ENCODE measurements around the gene NSL1.

Gene NSL1

DNA sequence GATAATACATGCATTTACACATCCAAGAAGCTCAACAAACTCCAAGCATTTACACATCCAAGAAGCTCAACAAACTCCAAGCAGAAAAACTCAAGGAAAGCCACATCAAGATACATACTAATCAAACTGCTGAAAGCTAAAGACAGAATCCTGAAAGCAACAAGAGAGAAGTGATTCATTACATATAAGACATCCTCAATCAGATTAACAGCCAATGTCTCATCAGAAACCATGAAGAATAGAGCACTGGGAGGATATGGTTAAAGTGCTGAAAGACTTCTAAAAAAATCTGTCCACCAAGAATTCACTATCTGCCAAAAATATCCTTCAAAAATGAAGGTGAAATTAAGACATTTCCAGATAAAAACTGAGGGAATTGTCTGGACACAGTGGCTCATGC is 46.3 kb downstream of the NSL1 start:
- Histone ChIP-seq H3K36me3 (ENCODE audit: control insufficient read depth, insufficient read depth, low read length) (no peaks in the 10 kb centered on the region), H3K4me3 (ENCODE audit: low read depth, low read length) (no peak overlapping the region), H2AFZ (no peak overlapping the region), H3K27ac (no peak overlapping the region), H3K9me3 (ENCODE audit: control insufficient read depth, low read length) (no peaks in the 10 kb centered on the region), H3K79me2 (no peaks in the 10 kb centered on the region), H3K27me3 (ENCODE audit: control insufficient read depth, insufficient read depth, low read length) (no peaks in the 10 kb centered on the region), H3K4me2 (ENCODE audit: low read length) (no peak overlapping the region), H3K9ac (no peak overlapping the region), H3K4me1 (no peaks in the 10 kb centered on the region)
- TF ChIP-seq, protein P1, sequence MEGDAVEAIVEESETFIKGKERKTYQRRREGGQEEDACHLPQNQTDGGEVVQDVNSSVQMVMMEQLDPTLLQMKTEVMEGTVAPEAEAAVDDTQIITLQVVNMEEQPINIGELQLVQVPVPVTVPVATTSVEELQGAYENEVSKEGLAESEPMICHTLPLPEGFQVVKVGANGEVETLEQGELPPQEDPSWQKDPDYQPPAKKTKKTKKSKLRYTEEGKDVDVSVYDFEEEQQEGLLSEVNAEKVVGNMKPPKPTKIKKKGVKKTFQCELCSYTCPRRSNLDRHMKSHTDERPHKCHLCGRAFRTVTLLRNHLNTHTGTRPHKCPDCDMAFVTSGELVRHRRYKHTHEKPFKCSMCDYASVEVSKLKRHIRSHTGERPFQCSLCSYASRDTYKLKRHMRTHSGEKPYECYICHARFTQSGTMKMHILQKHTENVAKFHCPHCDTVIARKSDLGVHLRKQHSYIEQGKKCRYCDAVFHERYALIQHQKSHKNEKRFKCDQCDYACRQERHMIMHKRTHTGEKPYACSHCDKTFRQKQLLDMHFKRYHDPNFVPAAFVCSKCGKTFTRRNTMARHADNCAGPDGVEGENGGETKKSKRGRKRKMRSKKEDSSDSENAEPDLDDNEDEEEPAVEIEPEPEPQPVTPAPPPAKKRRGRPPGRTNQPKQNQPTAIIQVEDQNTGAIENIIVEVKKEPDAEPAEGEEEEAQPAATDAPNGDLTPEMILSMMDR (IDR thresholded peaks at IDR 0.05): no peak

DNA sequence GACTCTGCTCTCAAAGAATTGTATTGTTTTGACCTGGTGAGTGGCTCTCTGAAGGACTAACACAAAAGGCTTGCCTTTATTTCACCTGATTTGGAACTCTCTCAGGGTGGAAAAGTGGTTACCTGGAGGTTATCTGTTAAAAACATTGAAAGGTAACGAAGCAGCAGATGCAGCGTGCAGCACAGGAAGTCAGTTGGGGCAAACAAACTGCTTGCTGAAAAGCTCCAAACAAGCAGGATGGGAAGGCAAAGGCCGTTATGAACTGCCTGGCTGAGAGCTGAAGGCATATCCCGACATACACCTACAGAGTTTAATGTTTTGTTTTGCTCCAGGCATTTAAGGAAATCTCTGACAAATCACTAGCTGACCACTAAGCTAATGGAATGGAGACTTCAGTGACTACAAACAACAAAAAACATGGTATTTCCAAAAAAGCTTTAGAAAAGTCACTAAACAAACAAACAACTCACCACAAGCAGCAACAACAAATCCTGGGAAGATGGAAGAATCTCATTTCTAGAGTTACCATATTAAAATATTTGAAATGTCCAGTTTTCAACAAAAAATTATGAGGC is 47.6 kb downstream of the NSL1 start:
- H3K27me3 ChIP-seq (ENCODE audit: control insufficient read depth, insufficient read depth, low read length): no peaks in the 10 kb centered on the region
- no peaks in the 10 kb centered on the region for H3K36me3 ChIP-seq (ENCODE audit: control insufficient read depth, insufficient read depth, low read length)
- H3K4me2 ChIP-seq (ENCODE audit: low read length): no peak overlapping the region
- H3K27ac ChIP-seq: no peak overlapping the region
- no peaks in the 10 kb centered on the region for H3K4me1 ChIP-seq
- H2AFZ ChIP-seq: no peak overlapping the region
- no peaks in the 10 kb centered on the region for H3K9me3 ChIP-seq (ENCODE audit: control insufficient read depth, low read length)
- no peak overlapping the region for H3K4me3 ChIP-seq (ENCODE audit: low read depth, low read length)
- TF ChIP-seq, protein P1 (IDR thresholded peaks at IDR 0.05): no peak
- H3K9ac ChIP-seq: no peak overlapping the region
- H3K79me2 ChIP-seq: no peaks in the 10 kb centered on the region

DNA sequence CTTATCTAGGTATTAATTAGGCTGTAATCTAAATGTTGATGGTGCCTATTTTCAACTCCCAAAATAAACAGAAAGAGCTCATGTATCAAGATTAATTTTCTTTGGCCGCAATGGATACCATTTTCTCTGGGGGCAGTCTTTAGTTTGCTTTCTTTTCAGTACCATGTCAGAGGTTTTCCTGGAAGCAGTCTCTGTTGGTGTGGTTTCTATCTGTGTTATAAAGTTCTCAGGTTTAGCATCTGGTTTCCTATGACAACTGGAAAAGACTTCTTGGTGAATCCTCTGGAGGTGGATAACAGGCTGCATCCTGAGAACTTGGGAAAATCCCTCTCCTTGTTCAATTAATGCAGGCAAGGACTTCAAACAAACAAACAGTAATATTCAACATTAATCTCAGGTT is 53.2 kb downstream of the NSL1 start:
- H3K4me1 ChIP-seq: no peaks in the 10 kb centered on the region

DNA sequence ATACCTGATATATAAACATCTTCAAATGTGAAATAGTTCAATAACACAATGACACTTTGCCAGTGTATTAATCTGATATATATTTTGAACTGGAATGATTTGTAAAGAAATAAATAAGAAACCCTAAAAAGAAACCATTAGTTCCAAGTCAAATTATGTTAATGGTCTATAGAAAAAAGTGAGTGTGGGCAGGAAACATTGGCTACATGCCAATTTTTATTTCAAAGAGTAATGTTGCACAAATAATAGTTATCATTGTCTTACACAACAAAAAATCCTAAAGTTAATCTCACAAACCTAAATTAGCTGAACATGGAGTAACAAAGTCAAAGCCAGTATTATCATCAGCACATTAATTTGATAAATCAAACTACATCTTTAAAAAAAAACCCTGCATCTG is 54.0 kb downstream of the NSL1 start:
- Histone ChIP-seq H3K9ac (no peak overlapping the region), H2AFZ (no peak overlapping the region), H3K36me3 (ENCODE audit: control insufficient read depth, insufficient read depth, low read length) (no peaks in the 10 kb centered on the region), H3K4me1 (no peaks in the 10 kb centered on the region), H3K79me2 (no peaks in the 10 kb centered on the region), H3K4me2 (ENCODE audit: low read length) (no peak overlapping the region), H3K27me3 (ENCODE audit: control insufficient read depth, insufficient read depth, low read length) (no peaks in the 10 kb centered on the region), H3K9me3 (ENCODE audit: control insufficient read depth, low read length) (no peaks in the 10 kb centered on the region), H3K27ac (no peak overlapping the region), H3K4me3 (ENCODE audit: low read depth, low read length) (no peak overlapping the region)
- TF ChIP-seq, protein P1 (IDR thresholded peaks at IDR 0.05): no peak

More for the DNA sequence above, 53.2 kb downstream of the NSL1 start:
- TF ChIP-seq, protein P1 (IDR thresholded peaks at IDR 0.05): no peak
- Histone ChIP-seq H3K27ac (no peak overlapping the region), H3K79me2 (no peaks in the 10 kb centered on the region), H3K4me2 (ENCODE audit: low read length) (no peak overlapping the region), H3K36me3 (ENCODE audit: control insufficient read depth, insufficient read depth, low read length) (no peaks in the 10 kb centered on the region), H3K9ac (no peak overlapping the region), H2AFZ (no peak overlapping the region), H3K4me3 (ENCODE audit: low read depth, low read length) (no peak overlapping the region), H3K9me3 (ENCODE audit: control insufficient read depth, low read length) (no peaks in the 10 kb centered on the region), H3K27me3 (ENCODE audit: control insufficient read depth, insufficient read depth, low read length) (no peaks in the 10 kb centered on the region)

DNA sequence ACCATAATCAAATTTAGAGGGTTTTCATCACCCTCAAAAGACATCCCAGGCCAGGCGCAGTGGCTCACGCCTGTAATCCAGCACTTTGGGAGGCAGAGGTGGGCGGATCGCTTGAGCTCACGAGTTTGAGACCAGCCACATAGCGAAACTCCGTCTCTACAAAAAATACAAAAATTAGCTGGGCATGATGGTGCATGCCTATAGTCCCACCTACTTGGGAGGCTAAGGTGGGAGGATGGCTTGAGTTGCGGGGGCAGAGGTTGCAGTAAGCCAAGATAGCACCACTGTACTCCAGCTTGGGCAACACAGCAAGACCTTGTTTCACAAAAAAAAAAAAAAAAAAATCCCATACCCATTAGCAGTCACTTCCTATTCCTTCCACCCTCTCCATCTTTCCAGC is 58.5 kb downstream of the NSL1 start:
- TF ChIP-seq, protein P1 (IDR thresholded peaks at IDR 0.05): no peak
- Histone ChIP-seq H3K4me3 (ENCODE audit: low read depth, low read length) (no peak overlapping the region), H3K9me3 (ENCODE audit: control insufficient read depth, low read length) (no peaks in the 10 kb centered on the region), H3K27me3 (ENCODE audit: control insufficient read depth, insufficient read depth, low read length) (no peaks in the 10 kb centered on the region), H3K36me3 (ENCODE audit: control insufficient read depth, insufficient read depth, low read length) (no peaks in the 10 kb centered on the region), H3K4me1 (no peaks in the 10 kb centered on the region), H3K79me2 (no peaks in the 10 kb centered on the region), H3K27ac (no peak overlapping the region), H2AFZ (no peak overlapping the region), H3K4me2 (ENCODE audit: low read length) (no peak overlapping the region), H3K9ac (no peak overlapping the region)
